ENCODE results near the gene FARS2.

FARS2 gene

GRCh38 chr6:5531161-5531560 lies 269.8 kb downstream of the FARS2 start:
- H3K4me3 ChIP-seq (ENCODE audit: low read depth, low read length) = no peak overlapping the region
- no peak for TF ChIP-seq CTCF (IDR thresholded peaks at IDR 0.05; ENCODE audit: low read depth, low read length)

- TF ChIP-seq CTCF (IDR thresholded peaks at IDR 0.05; ENCODE audit: low read depth, low read length) = no peak
These were observed 270.6 kb downstream of the FARS2 start for GRCh38 chr6:5531853-5532375.

GRCh38 chr6:5532941-5533340 lies 271.6 kb downstream of the FARS2 start:
- H3K4me3 ChIP-seq (ENCODE audit: low read depth, low read length) = no peak overlapping the region
- TF ChIP-seq CTCF (IDR thresholded peaks at IDR 0.05; ENCODE audit: low read depth, low read length) = no peak

More at GRCh38 chr6:5531853-5532375, 270.6 kb downstream of the FARS2 start:
- H3K4me3 ChIP-seq (ENCODE audit: low read depth, low read length) = no peak overlapping the region

GRCh38 chr6:5534643-5535042 lies 273.3 kb downstream of the FARS2 start:
- no peak overlapping the region for H3K4me3 ChIP-seq (ENCODE audit: low read depth, low read length)
- no peak for TF ChIP-seq CTCF (IDR thresholded peaks at IDR 0.05; ENCODE audit: low read depth, low read length)

- no peak for TF ChIP-seq CTCF (IDR thresholded peaks at IDR 0.05; ENCODE audit: low read depth, low read length)
- no peak overlapping the region for H3K4me3 ChIP-seq (ENCODE audit: low read depth, low read length)
These were observed 275.3 kb downstream of the FARS2 start for GRCh38 chr6:5536644-5537043.

GRCh38 chr6:5537132-5537531 lies 275.8 kb downstream of the FARS2 start:
- no peak for TF ChIP-seq CTCF (IDR thresholded peaks at IDR 0.05; ENCODE audit: low read depth, low read length)
- H3K4me3 ChIP-seq (ENCODE audit: low read depth, low read length) = no peak overlapping the region

GRCh38 chr6:5537967-5538366 lies 276.7 kb downstream of the FARS2 start:
- H3K4me3 ChIP-seq (ENCODE audit: low read depth, low read length) = no peak overlapping the region
- no peak for TF ChIP-seq CTCF (IDR thresholded peaks at IDR 0.05; ENCODE audit: low read depth, low read length)

All from WI38 (cell line).